Bronchial epithelial cell (primary cell): Measurements from ENCODE around the gene PTPN4. TPM values are rescaled to one million over a fixed set of nuclear protein-coding genes. Genes with fewer than 3 reads are reported as not detected.

ENCODE experiments used
- DNase-seq: peaks from one replicate; pipeline ENCODE4 v3.0.0-alpha.2; 2010; ENCODE audit warnings: low read depth
- FAIRE-seq: peaks from 2 replicates; lab custom pipeline; 2011; peaks lifted over from hg19 to GRCh38; lab: Jason Lieb, UNC
- H3K27me3 ChIP-seq: 2 replicates; pipeline ENCODE4 v1.5.1; 2011; ENCODE audit warnings: low read length; ENCODE audit not compliant: control insufficient read depth, insufficient read depth
- H3K36me3 ChIP-seq: 2 replicates; pipeline ENCODE4 v1.5.1; 2011; ENCODE audit warnings: low read length; ENCODE audit not compliant: control insufficient read depth, insufficient read depth
- H3K4me3 ChIP-seq: 2 replicates; pipeline ENCODE4 v1.5.1; 2011; ENCODE audit warnings: mild to moderate bottlenecking, low read depth, low read length, control low read depth
- total RNA-seq: library from RNA; depleted of rRNA; stranded (reverse); fragments of >200 nt; gene quantifications from 2 replicates; pipeline ENCODE4 v1.2.1, GENCODE V29; 2014
- TF ChIP-seq, protein P1 (sequence below): IDR thresholded peaks from 2 replicates; pipeline ENCODE4 v1.5.1; 2011; ENCODE audit warnings: mild to moderate bottlenecking, moderate library complexity, low read length, control low read depth, inconsistent platforms; ENCODE audit not compliant: insufficient read depth, severe bottlenecking

PTPN4 gene
- total RNA-seq, 1 donor from 2014 or later: 20.5 TPM

DNA sequence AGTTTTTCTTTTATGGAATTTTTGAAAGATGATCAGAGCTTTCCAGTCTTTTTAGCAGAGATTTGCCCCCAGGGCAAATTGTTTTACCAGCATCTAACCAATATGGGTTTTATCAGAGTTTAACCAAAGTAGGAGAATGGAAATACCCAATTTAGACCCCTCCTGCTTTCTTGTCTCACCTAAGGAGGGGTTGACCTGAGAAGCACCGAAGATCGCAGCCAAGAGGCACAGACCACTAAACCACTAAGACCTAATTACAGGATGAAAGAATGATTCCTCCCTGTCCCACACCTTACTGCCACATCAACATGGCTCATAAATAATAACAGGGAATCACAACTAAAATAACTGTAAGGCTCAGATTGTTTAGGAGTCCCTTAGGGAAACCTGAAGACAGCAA lies 141.3 kb downstream of the PTPN4 start:
- Histone ChIP-seq H3K36me3 (peaks cover 8% of the 10 kb centered on the region), H3K27me3 (no peaks in the 10 kb centered on the region), H3K4me3 (no peak overlapping the region)
- DNase-seq: no peak
- TF ChIP-seq, protein P1, sequence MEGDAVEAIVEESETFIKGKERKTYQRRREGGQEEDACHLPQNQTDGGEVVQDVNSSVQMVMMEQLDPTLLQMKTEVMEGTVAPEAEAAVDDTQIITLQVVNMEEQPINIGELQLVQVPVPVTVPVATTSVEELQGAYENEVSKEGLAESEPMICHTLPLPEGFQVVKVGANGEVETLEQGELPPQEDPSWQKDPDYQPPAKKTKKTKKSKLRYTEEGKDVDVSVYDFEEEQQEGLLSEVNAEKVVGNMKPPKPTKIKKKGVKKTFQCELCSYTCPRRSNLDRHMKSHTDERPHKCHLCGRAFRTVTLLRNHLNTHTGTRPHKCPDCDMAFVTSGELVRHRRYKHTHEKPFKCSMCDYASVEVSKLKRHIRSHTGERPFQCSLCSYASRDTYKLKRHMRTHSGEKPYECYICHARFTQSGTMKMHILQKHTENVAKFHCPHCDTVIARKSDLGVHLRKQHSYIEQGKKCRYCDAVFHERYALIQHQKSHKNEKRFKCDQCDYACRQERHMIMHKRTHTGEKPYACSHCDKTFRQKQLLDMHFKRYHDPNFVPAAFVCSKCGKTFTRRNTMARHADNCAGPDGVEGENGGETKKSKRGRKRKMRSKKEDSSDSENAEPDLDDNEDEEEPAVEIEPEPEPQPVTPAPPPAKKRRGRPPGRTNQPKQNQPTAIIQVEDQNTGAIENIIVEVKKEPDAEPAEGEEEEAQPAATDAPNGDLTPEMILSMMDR: no peak
- no peak for FAIRE-seq

DNA sequence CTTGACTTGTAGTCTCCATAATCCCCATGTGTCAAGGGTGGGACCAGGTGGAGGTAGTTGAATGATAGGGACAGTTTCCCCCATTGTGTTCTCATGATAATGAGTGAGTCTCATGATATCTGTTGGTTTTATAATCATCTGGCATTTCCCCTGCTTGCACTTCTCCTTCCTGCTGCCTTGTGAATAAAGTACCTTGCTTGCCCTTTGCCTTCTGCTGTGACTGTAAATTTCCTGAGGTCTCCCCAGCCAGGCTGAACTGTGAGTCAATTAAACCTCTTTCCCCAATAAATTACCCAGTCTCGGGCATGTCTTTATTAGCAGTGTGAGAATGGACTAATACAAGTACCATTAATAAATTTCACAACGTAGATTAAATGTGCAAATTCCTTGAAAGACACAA lies 150.8 kb downstream of the PTPN4 start:
- TF ChIP-seq, protein P1: no peak
- FAIRE-seq: no peak

DNA sequence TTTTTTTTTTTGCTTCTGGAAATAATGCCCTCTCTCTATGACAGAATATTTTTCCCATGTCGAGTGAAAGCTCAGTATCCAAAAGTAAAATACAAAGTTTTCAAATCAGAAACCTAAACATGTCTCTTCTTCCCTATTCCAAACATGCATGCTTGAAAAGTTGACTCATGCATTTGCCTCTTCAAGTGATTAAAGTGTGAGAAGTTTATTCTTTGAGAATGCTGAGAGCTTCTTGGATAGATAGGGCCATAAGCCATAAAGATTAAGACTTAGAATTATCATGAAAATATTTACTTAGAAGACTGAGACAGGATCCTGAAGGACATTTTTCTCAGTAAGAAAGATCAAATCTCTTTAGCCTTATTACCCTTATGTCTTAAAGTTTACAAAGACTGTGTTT lies 154.5 kb downstream of the PTPN4 start:
- Histone ChIP-seq H3K4me3 (no peak overlapping the region), H3K27me3 (no peaks in the 10 kb centered on the region), H3K36me3 (no peaks in the 10 kb centered on the region)
- no peak for DNase-seq
- no peak for FAIRE-seq
- TF ChIP-seq, protein P1: no peak

More for the DNA sequence above, 150.8 kb downstream of the PTPN4 start:
- Histone ChIP-seq H3K36me3 (no peaks in the 10 kb centered on the region), H3K27me3 (no peaks in the 10 kb centered on the region), H3K4me3 (no peak overlapping the region)
- DNase-seq: no peak

DNA sequence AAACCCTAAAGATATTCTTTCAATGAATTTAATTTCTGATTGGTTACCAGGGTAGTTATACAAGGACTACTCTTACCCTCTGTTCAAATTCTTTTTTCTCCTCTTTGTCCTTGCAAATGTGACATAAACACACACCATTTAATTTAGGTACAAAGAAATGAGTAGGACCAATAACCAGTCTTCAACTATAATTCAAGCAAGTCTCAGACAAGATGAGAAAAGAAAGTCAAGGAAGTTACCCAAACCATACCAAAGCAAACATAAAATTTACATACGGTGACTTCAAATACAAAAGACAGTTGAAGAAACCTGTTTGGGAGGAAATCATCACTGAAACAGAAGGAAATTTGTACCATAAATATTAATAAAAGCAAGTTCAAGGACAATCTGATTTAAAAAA lies 162.1 kb downstream of the PTPN4 start:
- Histone ChIP-seq H3K36me3 (no peaks in the 10 kb centered on the region), H3K4me3 (no peak overlapping the region), H3K27me3 (no peaks in the 10 kb centered on the region)
- FAIRE-seq (no peak), DNase-seq (no peak)
- TF ChIP-seq, protein P1: no peak

DNA sequence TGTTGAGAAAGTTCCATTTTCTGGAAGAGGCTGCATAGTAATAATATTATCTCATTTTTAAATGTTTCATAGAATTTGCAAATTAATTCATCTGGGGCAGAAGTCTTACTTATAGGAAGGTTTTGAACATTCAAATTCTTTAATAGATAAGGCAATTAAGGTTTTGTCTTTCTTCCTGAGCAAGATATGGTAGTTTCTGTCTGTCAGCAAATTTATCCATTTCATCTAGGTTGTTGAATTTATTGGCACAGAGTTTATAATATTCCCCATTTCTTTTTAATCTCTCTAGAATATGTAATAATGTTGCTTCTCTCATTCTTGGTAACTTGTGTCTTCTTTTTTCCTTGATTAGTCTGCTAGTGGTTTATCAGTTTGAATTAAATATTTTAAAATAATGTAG lies 163.0 kb downstream of the PTPN4 start:
- Histone ChIP-seq H3K36me3 (no peaks in the 10 kb centered on the region), H3K4me3 (no peak overlapping the region), H3K27me3 (no peaks in the 10 kb centered on the region)
- FAIRE-seq (no peak), DNase-seq (no peak)
- TF ChIP-seq, protein P1: no peak

DNA sequence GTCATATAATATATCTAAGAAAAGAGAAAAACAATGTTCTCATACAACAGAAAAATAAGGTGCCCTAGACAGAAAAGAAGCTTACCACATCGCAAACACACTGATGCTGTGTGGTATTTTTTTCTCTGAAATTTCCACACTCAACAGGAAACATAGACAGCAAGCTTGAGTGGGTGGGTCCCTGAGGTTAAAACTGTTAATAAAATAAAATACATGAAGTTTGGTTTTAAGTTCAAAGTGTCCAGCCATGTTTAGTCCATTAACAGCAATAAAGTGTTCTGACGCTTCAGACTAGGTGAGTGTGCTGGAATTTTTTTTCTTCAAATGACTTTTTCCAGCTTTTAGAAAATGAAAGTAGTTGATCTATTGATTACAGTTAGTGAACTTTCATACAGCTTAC lies 169.8 kb downstream of the PTPN4 start:
- Histone ChIP-seq H3K36me3 (no peaks in the 10 kb centered on the region), H3K4me3 (no peak overlapping the region), H3K27me3 (no peaks in the 10 kb centered on the region)
- DNase-seq: no peak
- TF ChIP-seq, protein P1: no peak
- no peak for FAIRE-seq
